HL-60 (cell line): Measurements from ENCODE around the gene KRT81.
A peak's percentile ranks its signal among the peaks of the same experiment; 100 is the strongest.

Experiments used
- DNase-seq, 2 experiments: peaks; one replicate each; pipeline ENCODE4 v3.0.0-alpha.2; 2010 to 2020; ENCODE audit warnings: low read depth in 1 of 2, low spot score in 1 of 2
- H3K27ac ChIP-seq: fragments of 250-450 bp; sonication (Bioruptor Pico); replicated peaks from 2 replicates; pipeline ENCODE4 v1.5.1; 2020; ENCODE audit warnings: mild to moderate bottlenecking, moderate library complexity
- H3K27me3 ChIP-seq: fragments of 250-450 bp; sonication (Bioruptor Pico); 2 replicates; pipeline ENCODE4 v1.5.1; 2021; ENCODE audit warnings: mild to moderate bottlenecking, moderate library complexity; ENCODE audit not compliant: insufficient read depth, poor library complexity, severe bottlenecking
- H3K4me3 ChIP-seq: replicated peaks from 2 replicates; pipeline ENCODE4 v1.5.1; 2011; ENCODE audit warnings: mild to moderate bottlenecking, control low read depth, low read length; ENCODE audit not compliant: insufficient read depth
- GABPA ChIP-seq: IDR thresholded peaks from 2 replicates; pipeline ENCODE4 v1.6.1; 2012; ENCODE audit warnings: low read depth
- POLR2AphosphoS5 ChIP-seq: IDR thresholded peaks from 2 replicates; pipeline ENCODE4 v1.6.1; 2012; ENCODE audit warnings: low read depth
- SPI1 ChIP-seq: IDR thresholded peaks from 2 replicates; pipeline ENCODE4 v1.6.1; 2012; ENCODE audit warnings: low read depth, mild to moderate bottlenecking, borderline replicate concordance
- TF ChIP-seq, protein P1 (sequence below): IDR thresholded peaks from one replicate; pipeline ENCODE4 v1.5.1; 2011; ENCODE audit warnings: low read length, control low read depth, inconsistent platforms; ENCODE audit not compliant: insufficient read depth
- TF ChIP-seq, protein P2 (sequence below): IDR thresholded peaks from 2 replicates; pipeline ENCODE4 v1.6.1; 2012; ENCODE audit warnings: low read depth; ENCODE audit not compliant: insufficient replicate concordance

Gene KRT81

DNA sequence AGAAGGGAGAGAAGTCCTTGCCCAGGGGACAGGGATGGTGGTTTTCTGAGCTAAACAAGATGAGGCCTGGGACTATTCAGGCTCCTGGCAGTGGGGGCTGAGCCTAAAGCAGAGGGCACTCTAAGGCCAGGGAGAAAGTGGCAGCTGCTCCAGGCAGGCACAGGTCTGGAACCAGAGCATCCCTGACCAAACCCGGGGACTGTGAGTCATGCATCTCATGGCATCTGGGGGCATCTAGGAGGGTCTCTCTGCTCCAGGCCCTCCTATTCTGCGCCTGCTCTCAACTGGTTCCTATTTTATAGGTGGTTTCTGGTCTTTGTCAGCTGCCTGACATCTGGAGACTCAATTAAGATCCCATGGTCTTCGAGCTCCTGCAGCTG, 46.7 kb downstream of the KRT81 start:
- Histone ChIP-seq H3K27ac (peak overlapping the region; percentile 30; the same call in 1 of the 2 replicates), H3K4me3 (no peak overlapping the region), H3K27me3 (no peaks in the 10 kb centered on the region)
- DNase-seq, result no peak
- TF ChIP-seq, protein P1, sequence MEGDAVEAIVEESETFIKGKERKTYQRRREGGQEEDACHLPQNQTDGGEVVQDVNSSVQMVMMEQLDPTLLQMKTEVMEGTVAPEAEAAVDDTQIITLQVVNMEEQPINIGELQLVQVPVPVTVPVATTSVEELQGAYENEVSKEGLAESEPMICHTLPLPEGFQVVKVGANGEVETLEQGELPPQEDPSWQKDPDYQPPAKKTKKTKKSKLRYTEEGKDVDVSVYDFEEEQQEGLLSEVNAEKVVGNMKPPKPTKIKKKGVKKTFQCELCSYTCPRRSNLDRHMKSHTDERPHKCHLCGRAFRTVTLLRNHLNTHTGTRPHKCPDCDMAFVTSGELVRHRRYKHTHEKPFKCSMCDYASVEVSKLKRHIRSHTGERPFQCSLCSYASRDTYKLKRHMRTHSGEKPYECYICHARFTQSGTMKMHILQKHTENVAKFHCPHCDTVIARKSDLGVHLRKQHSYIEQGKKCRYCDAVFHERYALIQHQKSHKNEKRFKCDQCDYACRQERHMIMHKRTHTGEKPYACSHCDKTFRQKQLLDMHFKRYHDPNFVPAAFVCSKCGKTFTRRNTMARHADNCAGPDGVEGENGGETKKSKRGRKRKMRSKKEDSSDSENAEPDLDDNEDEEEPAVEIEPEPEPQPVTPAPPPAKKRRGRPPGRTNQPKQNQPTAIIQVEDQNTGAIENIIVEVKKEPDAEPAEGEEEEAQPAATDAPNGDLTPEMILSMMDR, result no peak
- TF ChIP-seq POLR2AphosphoS5, result no peak
- TF ChIP-seq, protein P2, sequence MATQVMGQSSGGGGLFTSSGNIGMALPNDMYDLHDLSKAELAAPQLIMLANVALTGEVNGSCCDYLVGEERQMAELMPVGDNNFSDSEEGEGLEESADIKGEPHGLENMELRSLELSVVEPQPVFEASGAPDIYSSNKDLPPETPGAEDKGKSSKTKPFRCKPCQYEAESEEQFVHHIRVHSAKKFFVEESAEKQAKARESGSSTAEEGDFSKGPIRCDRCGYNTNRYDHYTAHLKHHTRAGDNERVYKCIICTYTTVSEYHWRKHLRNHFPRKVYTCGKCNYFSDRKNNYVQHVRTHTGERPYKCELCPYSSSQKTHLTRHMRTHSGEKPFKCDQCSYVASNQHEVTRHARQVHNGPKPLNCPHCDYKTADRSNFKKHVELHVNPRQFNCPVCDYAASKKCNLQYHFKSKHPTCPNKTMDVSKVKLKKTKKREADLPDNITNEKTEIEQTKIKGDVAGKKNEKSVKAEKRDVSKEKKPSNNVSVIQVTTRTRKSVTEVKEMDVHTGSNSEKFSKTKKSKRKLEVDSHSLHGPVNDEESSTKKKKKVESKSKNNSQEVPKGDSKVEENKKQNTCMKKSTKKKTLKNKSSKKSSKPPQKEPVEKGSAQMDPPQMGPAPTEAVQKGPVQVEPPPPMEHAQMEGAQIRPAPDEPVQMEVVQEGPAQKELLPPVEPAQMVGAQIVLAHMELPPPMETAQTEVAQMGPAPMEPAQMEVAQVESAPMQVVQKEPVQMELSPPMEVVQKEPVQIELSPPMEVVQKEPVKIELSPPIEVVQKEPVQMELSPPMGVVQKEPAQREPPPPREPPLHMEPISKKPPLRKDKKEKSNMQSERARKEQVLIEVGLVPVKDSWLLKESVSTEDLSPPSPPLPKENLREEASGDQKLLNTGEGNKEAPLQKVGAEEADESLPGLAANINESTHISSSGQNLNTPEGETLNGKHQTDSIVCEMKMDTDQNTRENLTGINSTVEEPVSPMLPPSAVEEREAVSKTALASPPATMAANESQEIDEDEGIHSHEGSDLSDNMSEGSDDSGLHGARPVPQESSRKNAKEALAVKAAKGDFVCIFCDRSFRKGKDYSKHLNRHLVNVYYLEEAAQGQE, result no peak
- no peak for TF ChIP-seq SPI1
- TF ChIP-seq GABPA, result no peak

DNA sequence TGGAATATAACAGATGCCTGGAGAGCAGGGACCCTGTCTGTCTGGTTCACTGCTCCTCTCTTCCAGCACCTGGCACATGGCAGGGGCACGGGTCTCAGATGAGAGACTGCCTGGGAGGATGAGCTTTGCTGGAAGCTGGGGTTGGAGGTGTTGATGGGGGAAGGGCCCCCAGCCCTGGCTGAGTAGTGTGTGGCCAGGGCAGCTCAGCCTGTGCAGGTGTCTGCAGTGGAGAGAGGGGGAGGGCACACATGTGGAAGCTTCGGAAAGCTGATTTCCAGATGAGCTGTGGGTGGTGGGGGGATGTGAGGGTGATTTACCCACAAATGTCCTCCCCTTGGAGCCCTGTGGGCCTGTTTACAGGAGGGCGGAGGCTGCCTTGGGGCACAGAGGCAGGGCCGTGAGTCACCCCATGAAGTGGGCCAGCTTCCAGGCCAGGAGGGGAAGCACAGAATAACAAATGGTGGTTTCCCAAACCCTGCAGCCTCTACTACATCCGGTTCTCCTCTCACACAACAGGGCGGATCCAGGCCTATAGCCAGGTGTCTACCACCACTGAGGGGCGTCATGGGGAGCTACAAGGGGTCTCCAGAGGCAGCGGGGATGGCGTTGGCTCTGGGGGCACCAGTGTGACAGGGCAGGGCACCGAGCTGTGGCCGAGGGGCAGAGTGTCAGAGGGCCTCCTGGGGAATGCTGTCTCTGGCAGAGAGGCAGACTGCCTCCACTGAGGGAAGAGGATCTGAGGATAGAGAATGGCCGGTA, 47.3 kb downstream of the KRT81 start:
- Histone ChIP-seq H3K4me3 (no peak overlapping the region), H3K27ac (peak overlapping the region; percentile 30; the same call in 1 of the 2 replicates), H3K27me3 (no peaks in the 10 kb centered on the region)
- DNase-seq, result peak; percentile 57 to 76
- no peak; the same call in 1 of the 2 replicates for TF ChIP-seq GABPA
- no peak for TF ChIP-seq POLR2AphosphoS5
- TF ChIP-seq SPI1, result no peak
- TF ChIP-seq, protein P1, result no peak

DNA sequence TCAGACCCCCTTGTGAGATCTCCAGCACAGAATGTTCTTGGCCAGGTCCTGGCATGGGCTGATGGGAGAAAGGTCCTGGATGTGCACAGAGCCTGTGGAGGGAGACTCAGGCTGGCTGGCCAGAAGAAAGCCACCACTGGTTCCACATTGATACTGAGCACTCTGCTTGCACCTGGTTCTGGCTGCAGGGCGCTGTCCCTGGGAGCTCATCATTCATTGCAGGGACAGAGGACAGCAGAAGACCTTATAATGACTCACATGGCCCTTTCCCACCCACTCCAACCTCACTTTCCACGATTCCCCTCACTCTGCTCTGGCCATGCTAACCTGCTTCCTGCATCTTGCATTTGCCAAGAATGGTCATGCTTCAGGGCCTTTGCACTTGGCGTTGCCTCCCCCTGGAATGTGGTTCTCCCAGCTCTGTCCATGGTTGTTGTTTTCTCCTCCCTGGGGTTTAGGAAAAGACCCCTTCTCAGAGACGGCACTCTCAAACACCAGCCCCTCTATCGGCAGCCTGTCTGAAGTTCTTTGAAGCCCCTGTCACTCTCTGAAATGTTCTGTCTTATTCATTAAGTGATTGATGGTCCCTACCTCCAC, 48.0 kb downstream of the KRT81 start:
- no peaks in the 10 kb centered on the region for H3K27me3 ChIP-seq
- H3K4me3 ChIP-seq, result no peak overlapping the region
- no peak overlapping the region for H3K27ac ChIP-seq
- DNase-seq, result no peak
- TF ChIP-seq, protein P2, result no peak
- TF ChIP-seq GABPA (no peak), POLR2AphosphoS5 (no peak), SPI1 (no peak)
- TF ChIP-seq, protein P1, result no peak
